ENCODE results near the gene RP9. TPM values are rescaled to one million over a fixed set of nuclear protein-coding genes. Genes with fewer than 3 reads are reported as not detected.

Gene RP9
- total and polyA plus RNA-seq, 2 of the 13 experiments (the other 11 are each of a cell fraction or from before 2014, with no cell fraction given) = 14.2 to 18.6 TPM

DNA sequence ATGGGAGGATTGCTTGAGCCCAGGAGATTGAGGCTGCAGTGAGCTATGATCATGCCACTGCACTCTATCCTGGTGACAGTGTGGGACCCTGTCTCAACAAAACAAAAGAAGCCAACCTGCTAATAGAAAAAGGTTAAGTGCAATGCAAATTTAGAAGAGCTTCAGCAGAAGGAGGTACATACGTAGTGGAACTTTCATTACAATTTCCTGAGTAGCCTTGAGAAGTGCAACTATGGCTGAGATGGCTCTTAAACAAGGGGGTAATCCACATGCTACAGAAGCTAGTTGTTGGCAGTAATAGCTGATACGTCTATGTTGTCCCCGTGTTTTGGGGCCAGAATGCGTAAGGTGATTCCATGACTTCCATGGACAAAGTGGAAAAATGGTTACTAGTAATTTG is 36.0 kb downstream of the RP9 start:
- intact Hi-C loops (cut with micrococcal nuclease; ENCODE audit: unreplicated experiment) (no loop called here), in situ Hi-C loops (cut with HindIII; ENCODE audit: extremely low pct_ligation_motif_present, low pct_unique_long_range_greater_than_20kb) (no loop called here)
- DNase-seq (ENCODE audit: low spot score) = no peak
- Histone ChIP-seq H3K4me2 (ENCODE audit: low read depth, low read length) (no peak overlapping the region), H3K4me1 (ENCODE audit: insufficient read depth, low read length) (peaks cover 13% of the 10 kb centered on the region; the same call in 1 of the 2 replicates), H4K20me1 (ENCODE audit: insufficient read depth, low read length) (no peaks in the 10 kb centered on the region), H3K4me3 (replicated peaks in 1 of 3; ENCODE audit: insufficient read depth in 1 of 3, low read depth in 2 of 3, low read length in 3 of 3) (no peak overlapping the region), H3K79me2 (ENCODE audit: insufficient read depth, low read length) (no peaks in the 10 kb centered on the region), H3K9me3 (ENCODE audit: low read length) (peaks cover 27% of the 10 kb centered on the region), H3K36me3 (replicated peaks in 1 of 2; ENCODE audit: control insufficient read depth in 1 of 2, insufficient read depth in 2 of 2, low read length in 2 of 2) (no peaks in the 10 kb centered on the region), H3K9ac (ENCODE audit: insufficient read depth, low read depth, low read length) (no peak overlapping the region), H2AFZ (ENCODE audit: low read length) (no peak overlapping the region), H3K27ac (ENCODE audit: extremely low read length, insufficient read depth, low read length) (no peak overlapping the region), H3K27me3 (ENCODE audit: control insufficient read depth in 1 of 2, insufficient read depth in 2 of 2, low read length in 2 of 2) (peaks cover 0 to 8% of the 10 kb centered on the region in 2 experiments; a peak in 2 of 5 replicates)
- CTCF ChIA-PET (ENCODE audit: low intra/inter-chr PET ratio, low total read pairs) = no interaction called here
- POLR2A ChIA-PET = interaction anchor here (1.6 kb wide), 1 partner anchor 10 kb away, joined by 7 read pairs; the partner anchor contains the start of gene NT5C3A
- 83% methylated on average over 4 of the region's 4 CpGs for WGBS (ENCODE audit: low lambda C conversion rate)
- no peak for FAIRE-seq
- no peak for ATAC-seq
- BruUV-seq (replicated peaks) = no TSS peak
- TF ChIP-seq ZNF589 (CRISPR knock-in tag; conservative IDR thresholded peaks at IDR 0.05) = no peak
- TF ChIP-seq ZNF577 (CRISPR knock-in tag; IDR thresholded peaks at IDR 0.05; ENCODE audit: borderline replicate concordance, low read depth) = no peak
- TF ChIP-seq ZNF737 (CRISPR knock-in tag; IDR thresholded peaks at IDR 0.05; ENCODE audit: borderline replicate concordance) = no peak
- no peak for TF ChIP-seq ZNF260 (CRISPR knock-in tag; IDR thresholded peaks at IDR 0.05; ENCODE audit: borderline replicate concordance, low read depth)
- no peak for TF ChIP-seq ZNF75D (CRISPR knock-in tag; IDR thresholded peaks at IDR 0.05; ENCODE audit: borderline replicate concordance)
- TF ChIP-seq, protein P1, sequence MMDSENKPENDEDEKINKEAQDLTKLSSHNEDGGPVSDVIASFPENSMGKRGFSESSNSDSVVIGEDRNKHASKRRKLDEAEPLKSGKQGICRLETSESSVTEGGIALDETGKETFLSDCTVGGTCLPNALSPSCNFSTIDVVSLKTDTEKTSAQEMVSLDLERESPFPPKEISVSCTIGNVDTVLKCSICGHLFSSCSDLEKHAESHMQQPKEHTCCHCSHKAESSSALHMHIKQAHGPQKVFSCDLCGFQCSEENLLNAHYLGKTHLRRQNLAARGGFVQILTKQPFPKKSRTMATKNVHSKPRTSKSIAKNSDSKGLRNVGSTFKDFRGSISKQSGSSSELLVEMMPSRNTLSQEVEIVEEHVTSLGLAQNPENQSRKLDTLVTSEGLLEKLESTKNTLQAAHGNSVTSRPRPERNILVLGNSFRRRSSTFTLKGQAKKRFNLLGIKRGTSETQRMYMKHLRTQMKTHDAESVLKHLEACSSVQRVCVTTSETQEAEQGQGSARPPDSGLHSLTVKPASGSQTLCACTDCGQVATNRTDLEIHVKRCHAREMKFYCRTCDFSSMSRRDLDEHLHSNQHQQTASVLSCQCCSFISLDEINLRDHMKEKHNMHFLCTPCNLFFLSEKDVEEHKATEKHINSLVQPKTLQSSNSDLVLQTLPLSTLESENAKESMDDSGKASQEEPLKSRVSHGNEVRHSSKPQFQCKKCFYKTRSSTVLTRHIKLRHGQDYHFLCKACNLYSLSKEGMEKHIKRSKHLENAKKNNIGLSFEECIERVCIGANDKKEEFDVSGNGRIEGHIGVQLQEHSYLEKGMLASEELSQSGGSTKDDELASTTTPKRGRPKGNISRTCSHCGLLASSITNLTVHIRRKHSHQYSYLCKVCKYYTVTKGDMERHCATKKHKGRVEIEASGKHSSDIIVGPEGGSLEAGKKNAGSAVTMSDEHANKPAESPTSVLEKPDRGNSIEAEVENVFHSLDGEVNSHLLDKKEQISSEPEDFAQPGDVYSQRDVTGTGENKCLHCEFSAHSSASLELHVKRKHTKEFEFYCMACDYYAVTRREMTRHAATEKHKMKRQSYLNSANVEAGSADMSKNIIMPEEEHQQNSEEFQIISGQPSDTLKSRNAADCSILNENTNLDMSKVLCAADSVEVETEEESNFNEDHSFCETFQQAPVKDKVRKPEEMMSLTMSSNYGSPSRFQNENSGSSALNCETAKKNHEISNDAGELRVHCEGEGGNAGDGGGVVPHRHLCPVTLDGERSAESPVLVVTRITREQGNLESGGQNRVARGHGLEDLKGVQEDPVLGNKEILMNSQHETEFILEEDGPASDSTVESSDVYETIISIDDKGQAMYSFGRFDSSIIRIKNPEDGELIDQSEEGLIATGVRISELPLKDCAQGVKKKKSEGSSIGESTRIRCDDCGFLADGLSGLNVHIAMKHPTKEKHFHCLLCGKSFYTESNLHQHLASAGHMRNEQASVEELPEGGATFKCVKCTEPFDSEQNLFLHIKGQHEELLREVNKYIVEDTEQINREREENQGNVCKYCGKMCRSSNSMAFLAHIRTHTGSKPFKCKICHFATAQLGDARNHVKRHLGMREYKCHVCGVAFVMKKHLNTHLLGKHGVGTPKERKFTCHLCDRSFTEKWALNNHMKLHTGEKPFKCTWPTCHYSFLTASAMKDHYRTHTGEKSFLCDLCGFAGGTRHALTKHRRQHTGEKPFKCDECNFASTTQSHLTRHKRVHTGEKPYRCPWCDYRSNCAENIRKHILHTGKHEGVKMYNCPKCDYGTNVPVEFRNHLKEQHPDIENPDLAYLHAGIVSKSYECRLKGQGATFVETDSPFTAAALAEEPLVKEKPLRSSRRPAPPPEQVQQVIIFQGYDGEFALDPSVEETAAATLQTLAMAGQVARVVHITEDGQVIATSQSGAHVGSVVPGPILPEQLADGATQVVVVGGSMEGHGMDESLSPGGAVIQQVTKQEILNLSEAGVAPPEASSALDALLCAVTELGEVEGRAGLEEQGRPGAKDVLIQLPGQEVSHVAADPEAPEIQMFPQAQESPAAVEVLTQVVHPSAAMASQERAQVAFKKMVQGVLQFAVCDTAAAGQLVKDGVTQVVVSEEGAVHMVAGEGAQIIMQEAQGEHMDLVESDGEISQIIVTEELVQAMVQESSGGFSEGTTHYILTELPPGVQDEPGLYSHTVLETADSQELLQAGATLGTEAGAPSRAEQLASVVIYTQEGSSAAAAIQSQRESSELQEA (CRISPR knock-in tag; IDR thresholded peaks at IDR 0.05; ENCODE audit: not compliant biosample characterization) = no peak
- TF ChIP-seq, protein P2, sequence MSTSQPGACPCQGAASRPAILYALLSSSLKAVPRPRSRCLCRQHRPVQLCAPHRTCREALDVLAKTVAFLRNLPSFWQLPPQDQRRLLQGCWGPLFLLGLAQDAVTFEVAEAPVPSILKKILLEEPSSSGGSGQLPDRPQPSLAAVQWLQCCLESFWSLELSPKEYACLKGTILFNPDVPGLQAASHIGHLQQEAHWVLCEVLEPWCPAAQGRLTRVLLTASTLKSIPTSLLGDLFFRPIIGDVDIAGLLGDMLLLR (CRISPR knock-in tag; IDR thresholded peaks at IDR 0.05) = no peak
- TF ChIP-seq, protein P3, sequence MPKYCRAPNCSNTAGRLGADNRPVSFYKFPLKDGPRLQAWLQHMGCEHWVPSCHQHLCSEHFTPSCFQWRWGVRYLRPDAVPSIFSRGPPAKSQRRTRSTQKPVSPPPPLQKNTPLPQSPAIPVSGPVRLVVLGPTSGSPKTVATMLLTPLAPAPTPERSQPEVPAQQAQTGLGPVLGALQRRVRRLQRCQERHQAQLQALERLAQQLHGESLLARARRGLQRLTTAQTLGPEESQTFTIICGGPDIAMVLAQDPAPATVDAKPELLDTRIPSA (CRISPR knock-in tag; IDR thresholded peaks at IDR 0.05; ENCODE audit: borderline replicate concordance) = no peak
- no peak for TF ChIP-seq ZNF780A (CRISPR knock-in tag; IDR thresholded peaks at IDR 0.05)
